HG02610 (cell line): ENCODE data around the gene RBKS.
"Not testable (repeated sequence)": the region's sequence is repeated elsewhere in the genome, so short reads cannot be mapped to it uniquely, and the experiment has no call there.

Experiments used
- ATAC-seq: cut with Tn5 transposase; IDR thresholded peaks from one replicate; pipeline ENCODE4 v1.9.1; 2021; ENCODE audit warnings: mild to moderate bottlenecking, moderate library complexity; ENCODE audit not compliant: unreplicated experiment

RBKS gene

GRCh38 chr2:27907547-27907946, 17.4 kb upstream of the RBKS start:
- no peak for ATAC-seq

GRCh38 chr2:27906074-27906473, 15.9 kb upstream of the RBKS start:
- ATAC-seq: no peak

- ATAC-seq: no peak
Observed at GRCh38 chr2:27904405-27904665, 14.1 kb upstream of the RBKS start.

DNA sequence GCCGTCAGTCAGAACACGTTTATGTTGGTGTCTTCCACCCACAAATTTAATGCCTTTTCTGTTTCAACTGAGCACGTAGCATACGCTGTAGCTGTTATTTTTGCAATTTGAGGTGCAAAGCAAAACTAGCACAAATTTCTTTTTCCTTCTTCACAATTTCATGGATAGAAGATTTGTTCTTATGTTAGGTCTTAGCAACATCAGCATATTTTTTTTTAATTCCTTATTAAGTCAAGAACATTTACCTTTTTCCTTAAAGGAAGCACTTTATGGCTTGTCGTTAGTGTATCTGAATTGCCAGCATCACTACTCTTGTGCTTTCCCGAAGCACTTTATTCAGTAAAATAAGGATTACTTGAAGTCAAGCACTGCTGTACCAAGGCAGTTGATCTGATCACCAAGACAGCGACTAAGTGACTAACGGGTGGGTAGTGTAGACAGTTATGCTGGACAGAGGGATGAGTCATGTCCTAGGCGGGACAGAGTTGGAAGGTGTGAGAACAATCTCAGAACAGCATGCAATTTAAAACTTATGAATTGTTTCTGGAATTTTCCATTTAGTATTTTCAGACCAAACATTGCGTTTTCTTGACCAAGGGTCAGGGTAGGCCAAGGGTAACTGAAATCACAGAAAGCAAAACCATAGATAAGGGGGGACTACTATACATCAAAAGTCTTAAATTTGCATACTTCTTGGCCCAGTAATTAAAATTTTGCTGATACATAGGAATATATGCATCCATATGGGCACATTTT, 13.6 kb upstream of the RBKS start:
- ATAC-seq: no peak

DNA sequence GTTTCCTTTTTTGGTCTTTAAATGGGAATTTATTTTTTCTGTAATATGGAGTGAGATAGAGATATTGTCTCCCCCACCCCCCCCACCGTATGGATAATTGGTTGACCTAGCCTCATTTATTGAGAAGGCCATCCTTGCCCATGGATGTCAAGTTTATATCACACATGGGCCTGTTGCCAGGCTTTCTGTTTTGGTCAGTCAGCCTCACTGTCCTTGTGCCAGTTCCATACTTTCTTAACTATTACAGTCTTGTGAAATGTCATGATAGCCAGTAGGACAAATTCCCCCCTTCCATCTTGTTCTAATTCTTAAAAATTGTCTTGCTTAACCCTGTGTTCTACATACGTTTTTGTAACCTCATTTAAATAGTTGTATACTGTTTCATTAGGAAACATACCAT, 12.8 kb upstream of the RBKS start:
- ATAC-seq: no peak

DNA sequence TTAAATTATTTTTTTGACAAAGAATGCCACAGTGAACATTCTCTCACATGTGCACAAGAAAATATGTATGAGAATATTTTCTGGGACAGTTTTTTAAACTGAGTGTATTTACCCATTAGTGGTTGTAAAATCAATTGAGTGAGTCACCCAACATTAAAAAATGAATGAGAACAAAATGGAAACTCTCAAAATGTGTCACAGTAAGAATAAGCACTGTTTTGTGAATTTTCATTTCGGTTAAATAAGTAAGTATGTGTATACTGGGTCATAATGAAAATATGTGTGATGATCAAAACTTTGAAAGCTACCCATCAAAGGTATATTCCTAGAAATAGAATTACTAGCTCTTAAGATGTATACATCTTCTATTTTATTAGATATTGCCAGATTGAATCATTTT, 11.9 kb upstream of the RBKS start:
- no peak for ATAC-seq

DNA sequence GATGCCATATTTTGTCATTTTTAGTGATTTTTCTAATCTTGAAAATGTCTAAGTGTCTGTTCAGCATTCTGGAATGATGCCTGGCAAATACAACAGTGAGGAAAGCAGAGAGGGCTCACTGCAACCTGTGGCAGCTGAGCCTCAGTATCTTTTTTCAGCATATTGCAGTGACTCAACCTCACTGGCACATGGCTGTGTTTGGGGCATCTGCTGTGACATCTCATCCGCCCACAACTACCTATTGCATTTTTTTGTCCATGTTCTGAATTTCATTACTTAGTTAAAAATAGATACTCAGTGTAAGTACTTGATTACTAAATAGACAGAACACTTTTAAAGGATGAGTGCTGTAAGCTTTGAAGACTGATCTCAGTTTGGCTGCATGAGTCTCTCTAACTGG, 11.0 kb upstream of the RBKS start:
- no peak for ATAC-seq

DNA sequence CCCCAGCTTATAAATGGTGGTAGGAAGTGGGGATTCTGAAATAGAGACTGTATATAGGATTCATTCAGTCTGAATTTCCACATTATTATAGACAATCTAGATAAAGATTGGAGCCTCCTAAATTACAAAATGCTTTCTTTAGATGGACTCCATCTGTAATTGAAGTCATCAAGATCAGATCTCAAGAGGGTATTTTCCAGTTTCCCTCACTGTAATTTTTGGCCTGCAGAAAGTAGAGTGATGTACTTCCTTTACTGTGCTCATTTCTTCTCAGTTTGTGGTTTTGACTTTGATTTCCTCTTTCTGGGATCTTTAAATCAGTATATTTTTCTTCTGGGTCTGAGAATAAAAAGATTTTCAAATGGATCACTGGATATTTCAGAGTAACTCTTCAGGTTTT, 7.5 kb upstream of the RBKS start:
- no peak for ATAC-seq

DNA sequence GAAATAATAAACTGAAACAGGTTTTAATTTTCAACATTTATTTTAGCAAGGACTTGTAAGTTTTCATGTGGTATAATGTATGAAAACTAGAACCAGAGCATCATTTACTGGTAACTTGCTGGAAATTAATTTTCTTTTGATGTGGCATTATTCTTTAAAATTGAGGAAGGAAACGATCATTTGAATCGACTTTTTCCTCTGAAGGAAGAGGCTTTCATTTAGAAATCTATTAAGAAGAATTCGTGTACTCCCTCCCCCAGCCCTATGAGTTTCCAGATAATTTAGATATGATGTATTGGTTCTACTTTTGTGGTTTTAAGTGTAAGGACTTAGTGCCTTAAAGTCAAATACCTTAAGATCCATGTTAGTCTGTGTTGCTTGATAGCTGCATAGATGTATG, 2.8 kb upstream of the RBKS start:
- no peak for ATAC-seq

DNA sequence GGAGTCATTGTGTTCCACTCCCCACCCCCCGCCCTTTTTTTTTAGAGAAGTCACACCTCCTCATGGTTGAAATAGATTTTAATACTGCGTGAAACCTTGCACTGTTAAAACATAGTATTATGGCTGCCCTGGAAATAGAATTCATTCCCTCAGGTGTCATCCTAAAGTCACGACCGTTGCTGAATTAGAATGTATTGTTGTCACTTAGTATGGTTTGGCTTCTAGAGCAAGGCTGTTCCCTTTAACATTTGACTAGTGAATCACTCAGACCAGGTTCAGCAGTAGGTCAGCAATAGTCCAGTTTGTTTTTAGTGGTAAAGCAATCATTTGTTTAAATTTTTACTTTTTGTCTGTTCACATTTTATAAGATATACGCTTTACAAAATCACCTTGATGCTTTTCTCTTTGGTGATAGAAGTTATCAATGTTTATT, 1.5 kb upstream of the RBKS start:
- no peak for ATAC-seq

DNA sequence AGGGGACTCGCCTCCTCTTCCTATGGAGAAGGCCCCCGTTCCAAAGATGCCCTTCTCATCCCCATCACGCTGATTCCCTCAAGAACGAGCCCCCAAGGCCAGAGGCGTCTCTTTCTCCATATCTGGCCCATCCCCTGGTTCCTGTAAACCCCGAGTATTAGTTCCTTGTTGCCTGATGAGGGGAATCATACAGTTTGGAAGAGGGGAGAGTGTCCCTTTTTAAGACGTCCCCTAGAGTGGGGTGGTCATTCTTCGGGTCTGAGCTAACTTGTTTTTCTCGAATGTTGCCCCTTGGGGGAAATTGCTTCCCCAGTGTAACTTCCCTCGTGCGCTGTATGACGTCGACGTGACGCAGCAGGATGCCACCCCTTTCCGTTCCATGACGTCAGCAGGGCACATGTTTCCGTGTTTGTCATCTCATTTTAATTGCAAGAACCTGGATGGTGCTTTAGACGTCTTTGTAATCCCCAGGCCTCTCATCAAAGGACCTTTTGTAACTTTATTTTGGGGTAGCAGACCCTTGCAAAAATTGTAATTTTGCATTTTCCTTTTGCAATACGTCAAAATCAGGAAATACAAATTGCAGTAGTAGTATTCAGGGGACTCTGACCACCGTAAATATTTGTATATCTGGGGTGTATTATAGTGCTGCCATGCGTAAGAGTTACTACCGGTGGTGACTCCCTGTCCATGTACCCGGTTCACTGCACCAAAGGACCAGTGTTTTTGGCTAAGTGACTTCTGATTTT, 911 bp upstream of the RBKS start:
- peak; percentile 25 for ATAC-seq

- ATAC-seq: peak; percentile 4
Observed at GRCh38 chr2:27889774-27890145, 427 bp downstream of the RBKS start.

DNA sequence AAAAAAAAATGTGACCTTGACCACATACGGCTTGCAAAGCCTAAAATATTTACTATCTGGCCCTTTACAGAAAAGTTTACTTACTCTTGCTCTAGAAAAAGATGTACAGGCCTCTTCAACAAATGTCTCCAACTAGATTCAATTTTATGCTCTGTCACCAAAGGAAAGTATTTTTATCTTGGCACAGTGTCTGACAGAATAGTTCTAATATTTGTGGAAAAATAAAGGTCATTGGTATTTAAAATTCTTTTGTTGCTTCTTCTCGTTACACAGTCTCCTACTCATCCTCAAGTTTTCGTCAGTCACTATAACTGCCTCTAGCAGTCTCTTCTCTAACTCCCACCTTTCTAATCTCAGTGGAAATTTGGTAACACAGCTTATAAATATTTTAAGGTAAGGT, 1.4 kb downstream of the RBKS start:
- no peak for ATAC-seq

DNA sequence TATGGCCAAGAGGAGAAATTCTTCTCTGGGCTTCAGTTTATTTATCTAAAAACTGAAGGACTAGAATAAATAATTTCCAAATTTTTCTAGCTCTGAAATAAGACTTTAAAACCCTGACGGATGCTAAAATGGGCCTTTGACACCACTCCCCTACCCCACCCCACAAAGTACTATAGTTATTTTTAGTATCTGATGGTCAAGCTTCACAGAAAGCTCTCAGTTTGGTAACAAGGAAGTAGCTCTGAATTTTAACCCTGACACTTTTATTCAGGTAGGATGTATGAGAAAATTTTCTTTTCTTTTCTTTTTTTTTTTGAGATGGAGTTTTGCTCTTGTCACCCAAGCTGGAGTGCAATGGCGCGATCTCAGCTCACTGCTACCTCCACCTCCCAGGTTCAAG, 2.4 kb downstream of the RBKS start:
- no peak for ATAC-seq

GRCh38 chr2:27887111-27887510, 3.1 kb downstream of the RBKS start:
- no peak for ATAC-seq

GRCh38 chr2:27886322-27886721, 3.9 kb downstream of the RBKS start:
- ATAC-seq: no peak

DNA sequence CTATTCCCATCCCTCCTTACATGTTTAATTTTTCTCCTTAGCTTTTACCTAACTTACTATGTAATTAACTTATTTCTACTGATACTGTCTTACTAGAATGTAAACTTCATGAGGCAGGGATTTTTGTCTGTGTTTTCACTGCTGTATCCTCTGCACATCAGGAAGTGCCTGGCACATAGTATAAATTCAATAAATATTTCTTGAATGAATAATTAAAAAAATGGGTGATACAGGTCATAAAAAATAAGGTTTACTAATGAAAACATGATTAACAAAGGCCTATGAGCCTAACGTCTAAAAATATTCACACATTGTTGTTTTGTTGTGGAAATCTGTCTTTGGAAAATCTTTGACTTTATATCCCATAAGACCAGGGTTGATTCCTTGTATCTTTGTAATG, 4.5 kb downstream of the RBKS start:
- no peak for ATAC-seq

DNA sequence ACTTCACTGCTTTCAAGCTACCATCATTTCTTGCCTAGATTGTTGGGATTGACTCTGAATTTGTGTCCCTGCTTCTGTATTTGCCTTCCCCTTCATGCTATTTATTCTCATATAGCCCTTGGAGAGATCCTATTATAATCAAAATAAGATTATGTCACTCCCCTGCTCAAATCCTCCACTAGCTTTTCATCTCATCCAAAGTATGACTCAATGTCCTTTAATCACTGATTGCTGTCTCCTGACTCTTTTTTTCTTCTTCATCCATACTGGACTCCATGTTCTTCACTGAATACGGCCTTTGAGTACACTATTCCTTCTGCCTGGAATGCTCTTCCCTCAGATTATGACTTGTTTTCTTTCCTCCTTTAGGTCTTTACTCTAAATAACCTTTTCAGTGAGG, 5.0 kb downstream of the RBKS start:
- no peak for ATAC-seq

GRCh38 chr2:27884601-27885000, 5.6 kb downstream of the RBKS start:
- no peak for ATAC-seq

GRCh38 chr2:27882584-27882922, 7.6 kb downstream of the RBKS start:
- not testable (repeated sequence) for ATAC-seq

DNA sequence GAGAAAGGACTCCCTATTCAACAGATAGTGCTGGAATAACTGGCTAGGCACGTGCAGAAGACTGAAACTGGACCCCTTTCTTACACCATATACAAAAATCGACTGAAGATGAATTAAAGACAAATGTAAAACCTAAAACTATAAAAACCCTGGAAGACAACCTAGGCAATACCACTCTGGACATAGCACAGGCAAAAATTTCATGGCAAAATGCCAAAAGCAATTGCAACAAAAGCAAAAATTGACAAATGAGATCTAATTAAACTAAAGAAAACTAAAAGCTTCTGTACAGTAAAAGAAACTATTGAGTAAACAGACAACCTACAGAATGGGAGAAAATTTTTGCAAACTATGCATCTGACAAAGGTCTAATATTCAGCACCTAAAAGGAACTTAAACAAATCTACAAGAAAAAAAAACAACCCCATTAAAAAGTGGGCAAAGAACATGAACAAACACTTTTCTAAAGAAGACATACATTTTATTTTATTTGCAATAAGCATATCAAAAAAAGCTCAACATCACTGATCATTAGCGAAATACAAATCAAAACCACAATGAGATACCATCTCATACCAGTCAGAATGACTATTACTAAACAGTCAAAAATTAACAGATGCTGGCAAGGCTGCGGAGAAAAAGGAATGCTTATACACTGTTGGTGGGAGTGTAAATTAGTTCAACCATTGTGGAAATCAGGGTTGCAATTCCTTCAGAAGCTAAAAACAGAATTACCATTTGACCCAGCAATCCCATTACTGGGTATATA, 8.2 kb downstream of the RBKS start:
- ATAC-seq: not testable (repeated sequence)

- ATAC-seq: no peak
Observed at GRCh38 chr2:27878825-27879224, 11.4 kb downstream of the RBKS start.
